Endodermal cell (in vitro differentiated cells): Measurements from ENCODE around the gene RGS19. TPM values are rescaled to one million over a fixed set of nuclear protein-coding genes. Genes with fewer than 3 reads are reported as not detected.
A peak's percentile ranks its signal among the peaks of the same experiment; 100 is the strongest.

Experiments
- DNase-seq: peaks from one replicate; pipeline ENCODE4 v3.0.0-alpha.2; 2017
- H3K27ac ChIP-seq: 2 replicates; pipeline ENCODE4 v1.5.1; 2013; ENCODE audit warnings: mild to moderate bottlenecking, low read depth, low read length, moderate library complexity
- H3K27me3 ChIP-seq: 2 replicates; pipeline ENCODE4 v1.6.1; 2013; ENCODE audit warnings: mild to moderate bottlenecking, low read length, moderate library complexity; ENCODE audit not compliant: insufficient read depth, control insufficient read depth, poor library complexity, severe bottlenecking
- H3K36me3 ChIP-seq: 2 replicates; pipeline ENCODE4 v1.7.0; 2013; ENCODE audit warnings: mild to moderate bottlenecking, low read length, moderate library complexity; ENCODE audit not compliant: control insufficient read depth, insufficient read depth
- H3K4me1 ChIP-seq: one replicate; pipeline ENCODE4 v1.7.0; 2013; ENCODE audit warnings: low read length; ENCODE audit not compliant: control insufficient read depth, insufficient read depth
- H3K4me3 ChIP-seq: 2 replicates; pipeline ENCODE4 v1.5.1; 2013; ENCODE audit warnings: mild to moderate bottlenecking, low read length, moderate library complexity
- H3K9ac ChIP-seq: 2 replicates; pipeline ENCODE4 v1.6.1; 2013; ENCODE audit warnings: mild to moderate bottlenecking, low read length, moderate library complexity; ENCODE audit not compliant: poor library complexity, severe bottlenecking; ENCODE audit errors: extremely low read depth
- H3K9me3 ChIP-seq: 2 replicates; pipeline ENCODE4 v1.6.1; 2013; ENCODE audit warnings: mild to moderate bottlenecking, low read length, moderate library complexity; ENCODE audit not compliant: control insufficient read depth
- H3K27ac Mint-ChIP-seq: 2 replicates; pipeline ENCODE4 v1.8.0; 2020; ENCODE audit warnings: mixed read lengths
- H3K27me3 Mint-ChIP-seq: 2 replicates; pipeline ENCODE4 v1.8.0; 2021; ENCODE audit warnings: mild to moderate bottlenecking, mixed read lengths; ENCODE audit not compliant: insufficient read depth
- H3K36me3 Mint-ChIP-seq: 2 replicates; pipeline ENCODE4 v1.8.0; 2020; ENCODE audit warnings: low read depth, mixed read lengths
- H3K4me1 Mint-ChIP-seq: 2 replicates; pipeline ENCODE4 v1.8.0; 2020; ENCODE audit warnings: mixed read lengths
- H3K4me3 Mint-ChIP-seq: 2 replicates; pipeline ENCODE4 v1.8.0; 2020; ENCODE audit warnings: mild to moderate bottlenecking, moderate library complexity, mixed read lengths
- H3K9me3 Mint-ChIP-seq: 2 replicates; pipeline ENCODE4 v1.8.0; 2020; ENCODE audit warnings: mild to moderate bottlenecking, mixed read lengths
- WGBS, 2 experiments: methylation state at CpG; one replicate each; pipeline versions ENCODE4 v1.1.5 to v1.1.7; 2013; ENCODE audit warnings: missing lambda C conversion rate in 2 of 2, mixed read lengths in 1 of 2; ENCODE audit not compliant: insufficient coverage in 1 of 2, insufficient read length in 1 of 2; 5-methylcytosine and 5-hydroxymethylcytosine counted together
- microRNA-seq: library from miRNA; unstranded; fragments of <30 nt; microRNA quantifications from one replicate; pipeline ENCODE4 v1.2.0, GENCODE V29; 2020; ENCODE audit warnings: borderline microRNAs expressed
- total RNA-seq, 2 donors: library from RNA; stranded (reverse); fragmentation: NEBNext Ultra II Directional in 1 of 2; extraction: Animal tissue kit (Norgen Biotek cat#: 25700) in 1 of 2; gene quantifications; 2 replicates in 1 of 2; 3 replicates in 1 of 2; pipeline ENCODE4 v1.2.1, GENCODE V29; 2021
- TF ChIP-seq, protein P1 (sequence below): fragments of 200-600 bp; sonication (generic); conservative IDR thresholded peaks from 2 replicates; pipeline ENCODE4 v1.5.0; 2021; ENCODE audit warnings: antibody characterized with exemption, mild to moderate bottlenecking

The RGS19 gene
- total RNA-seq, 2 donors from 2014 or later, result 14.6 to 15.8 TPM

DNA sequence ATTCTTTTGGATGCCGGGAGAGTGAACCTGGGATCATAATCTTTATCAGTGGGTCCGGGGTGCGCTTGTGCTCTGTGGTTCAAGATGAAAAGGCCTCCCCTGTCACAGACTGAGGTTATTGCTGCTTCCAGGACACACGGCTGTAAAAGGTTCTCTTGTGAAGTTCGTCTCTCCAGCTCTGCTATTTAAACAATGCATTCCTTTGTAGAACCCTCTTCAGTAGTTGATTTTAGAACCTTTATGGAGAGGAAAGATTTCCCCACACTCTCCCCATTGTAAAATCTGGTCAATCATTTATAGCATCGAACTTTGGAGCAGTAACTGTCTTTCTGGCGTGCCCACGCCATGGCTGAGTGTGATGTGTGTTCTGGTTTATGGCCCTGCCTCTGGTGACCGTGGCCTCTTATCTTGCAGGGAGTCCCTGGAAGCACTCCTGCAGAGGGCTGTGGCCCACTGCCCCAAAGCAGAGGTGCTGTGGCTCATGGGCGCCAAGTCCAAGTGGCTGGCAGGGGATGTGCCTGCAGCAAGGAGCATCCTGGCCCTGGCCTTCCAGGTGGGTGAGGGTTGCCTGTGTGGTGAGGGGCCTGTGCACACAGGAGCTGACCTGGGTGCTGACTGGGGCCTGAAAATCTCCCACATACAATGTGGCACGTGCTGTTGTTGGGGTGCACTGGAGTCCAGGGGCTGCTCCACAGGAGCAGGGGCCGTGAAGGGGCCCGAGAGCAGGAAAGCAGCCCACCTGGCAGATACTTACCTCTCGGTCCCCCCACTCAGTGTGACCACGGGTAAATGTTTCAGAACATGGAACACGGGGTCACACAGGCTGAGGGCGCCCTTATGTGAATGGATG, 55.0 kb downstream of the RGS19 start:
- TF ChIP-seq, protein P1, sequence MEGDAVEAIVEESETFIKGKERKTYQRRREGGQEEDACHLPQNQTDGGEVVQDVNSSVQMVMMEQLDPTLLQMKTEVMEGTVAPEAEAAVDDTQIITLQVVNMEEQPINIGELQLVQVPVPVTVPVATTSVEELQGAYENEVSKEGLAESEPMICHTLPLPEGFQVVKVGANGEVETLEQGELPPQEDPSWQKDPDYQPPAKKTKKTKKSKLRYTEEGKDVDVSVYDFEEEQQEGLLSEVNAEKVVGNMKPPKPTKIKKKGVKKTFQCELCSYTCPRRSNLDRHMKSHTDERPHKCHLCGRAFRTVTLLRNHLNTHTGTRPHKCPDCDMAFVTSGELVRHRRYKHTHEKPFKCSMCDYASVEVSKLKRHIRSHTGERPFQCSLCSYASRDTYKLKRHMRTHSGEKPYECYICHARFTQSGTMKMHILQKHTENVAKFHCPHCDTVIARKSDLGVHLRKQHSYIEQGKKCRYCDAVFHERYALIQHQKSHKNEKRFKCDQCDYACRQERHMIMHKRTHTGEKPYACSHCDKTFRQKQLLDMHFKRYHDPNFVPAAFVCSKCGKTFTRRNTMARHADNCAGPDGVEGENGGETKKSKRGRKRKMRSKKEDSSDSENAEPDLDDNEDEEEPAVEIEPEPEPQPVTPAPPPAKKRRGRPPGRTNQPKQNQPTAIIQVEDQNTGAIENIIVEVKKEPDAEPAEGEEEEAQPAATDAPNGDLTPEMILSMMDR, result no peak
- DNase-seq, result peak; percentile 36

DNA sequence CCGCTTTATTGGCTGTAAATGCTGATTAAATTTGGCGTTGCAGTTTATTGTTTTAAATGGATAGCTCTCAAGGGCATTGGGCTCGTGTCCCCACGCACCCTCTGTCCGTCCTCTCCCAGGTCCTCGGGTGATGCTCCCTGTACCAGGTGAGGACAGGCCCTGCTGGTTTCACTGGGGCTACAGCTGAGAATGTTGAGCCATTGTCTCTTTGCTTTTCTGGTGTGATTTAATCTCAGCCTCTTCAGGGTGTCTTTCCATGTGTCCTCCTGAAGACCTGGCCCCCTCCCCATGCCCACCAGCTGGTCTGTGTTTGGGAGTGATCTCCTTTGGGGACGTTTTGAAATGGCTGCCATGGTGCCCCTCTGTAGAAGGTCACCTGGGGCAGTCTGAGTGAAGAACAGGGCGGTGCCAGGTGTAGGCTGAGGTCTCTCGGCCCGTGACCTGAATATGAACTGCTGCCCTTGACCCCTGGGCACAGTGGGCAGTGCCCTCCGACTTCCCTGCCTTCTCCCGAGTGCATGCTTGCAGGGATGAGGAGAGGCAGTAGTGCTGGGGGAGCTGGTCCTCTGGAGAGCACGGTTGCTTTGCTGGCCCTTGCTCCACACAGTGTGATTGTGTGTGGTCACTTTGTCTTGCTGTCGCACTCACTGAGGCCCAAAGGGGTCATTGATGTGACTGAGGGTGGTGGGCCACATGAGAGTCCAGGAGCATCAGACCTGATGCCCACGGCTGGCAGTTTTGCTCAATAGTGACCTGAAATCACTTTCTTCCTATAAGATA, 55.8 kb downstream of the RGS19 start:
- Histone ChIP-seq H3K36me3 (peaks cover 70% of the 10 kb centered on the region), H3K4me3 (no peak overlapping the region), H3K4me1 (no peaks in the 10 kb centered on the region), H3K27me3 (no peaks in the 10 kb centered on the region), H3K27ac (no peak overlapping the region), H3K9me3 (no peaks in the 10 kb centered on the region), H3K9ac (no peak overlapping the region)
- H3K4me3 Mint-ChIP-seq, result no peak overlapping the region
- H3K9me3 Mint-ChIP-seq, result no peaks in the 10 kb centered on the region
- DNase-seq, result no peak
- H3K27me3 Mint-ChIP-seq, result no peaks in the 10 kb centered on the region
- peaks cover 77% of the 10 kb centered on the region for H3K36me3 Mint-ChIP-seq
- H3K4me1 Mint-ChIP-seq, result no peaks in the 10 kb centered on the region
- H3K27ac Mint-ChIP-seq, result peak overlapping the region; percentile 10
- TF ChIP-seq, protein P1, result no peak
- 95 to 98% methylated on average over 7 to 15 of the region's 15 CpGs for WGBS, 2 experiments

More for the DNA sequence above, 55.0 kb downstream of the RGS19 start:
- H3K27me3 ChIP-seq, result no peaks in the 10 kb centered on the region
- Mint-ChIP-seq H3K4me3 (no peak overlapping the region), H3K27me3 (no peaks in the 10 kb centered on the region), H3K4me1 (no peaks in the 10 kb centered on the region), H3K36me3 (peaks cover 75% of the 10 kb centered on the region), H3K9me3 (no peaks in the 10 kb centered on the region), H3K27ac (no peak overlapping the region)
- WGBS, 2 experiments, result 94 to 100% methylated on average over 5 to 17 of the region's 17 CpGs
- H3K27ac ChIP-seq, result no peak overlapping the region
- peaks cover 69% of the 10 kb centered on the region for H3K36me3 ChIP-seq
- H3K9ac ChIP-seq, result no peak overlapping the region
- no peak overlapping the region for H3K4me3 ChIP-seq
- no peaks in the 10 kb centered on the region for H3K9me3 ChIP-seq
- H3K4me1 ChIP-seq, result no peaks in the 10 kb centered on the region

Small RNA genes lying within 50 kb of the gene (microRNA-seq; reads per million reads assigned to microRNA genes)
- not detected for gene MIR6813

Other genes starting within 250 kb of the RGS19 start
- gene ZBTB46, start 248.3 kb downstream of the RGS19 start, total RNA-seq, result 10 to 100 TPM; 24.9 to 25.9 TPM
- gene ABHD16B, start 218.0 kb downstream of the RGS19 start, total RNA-seq, result not detected
- 10 to 100 TPM; 68.3 to 85.2 TPM for gene TPD52L2, start 214.2 kb downstream of the RGS19 start, total RNA-seq
- gene DNAJC5, start 184.4 kb downstream of the RGS19 start, total RNA-seq, result 10 to 100 TPM; 25.8 to 26.8 TPM
- gene UCKL1, start 123.1 kb downstream of the RGS19 start, total RNA-seq, result 10 to 100 TPM; 36.5 to 47.8 TPM
- 10 to 100 TPM; 23.7 to 26.8 TPM for gene ZNF512B, start 109.6 kb downstream of the RGS19 start, total RNA-seq
- gene SAMD10, start 99.9 kb downstream of the RGS19 start, total RNA-seq, result 1 to 10 TPM; 5.6 to 6.0 TPM
- 10 to 100 TPM; 73.3 to 73.9 TPM for gene PRPF6, start 98.4 kb downstream of the RGS19 start, total RNA-seq
- 1 to 10 TPM; 4.0 to 4.1 TPM for gene C20orf204, start 43.3 kb downstream of the RGS19 start, total RNA-seq
- 1 to 10 TPM; 2.3 to 2.8 TPM for gene SOX18, start 29.9 kb downstream of the RGS19 start, total RNA-seq
- gene TCEA2, start 16.3 kb downstream of the RGS19 start, total RNA-seq, result 100 to 1,000 TPM in 1 of 2 donors, 10 to 100 TPM in 1; 64.3 to 110 TPM
- gene OPRL1, start 564 bp upstream of the RGS19 start, total RNA-seq, result 1 to 10 TPM; 4.1 to 5.5 TPM
- gene LKAAEAR1, start 4.9 kb upstream of the RGS19 start, total RNA-seq, result not detected
- not detected for gene NPBWR2, start 28.0 kb upstream of the RGS19 start, total RNA-seq
- gene MYT1, start 84.9 kb upstream of the RGS19 start, total RNA-seq, result 1 to 10 TPM; 2.4 to 4.5 TPM
- 100 to 1,000 TPM; 145 to 158 TPM for gene PCMTD2, start 176.2 kb upstream of the RGS19 start, total RNA-seq